ENCODE results near the gene RGL1.

The RGL1 gene

GRCh38 chr1:183821889-183822611 lies 17.1 kb downstream of the RGL1 start:
- no peak for DNase-seq (ENCODE audit: low read depth, low spot score)

DNA sequence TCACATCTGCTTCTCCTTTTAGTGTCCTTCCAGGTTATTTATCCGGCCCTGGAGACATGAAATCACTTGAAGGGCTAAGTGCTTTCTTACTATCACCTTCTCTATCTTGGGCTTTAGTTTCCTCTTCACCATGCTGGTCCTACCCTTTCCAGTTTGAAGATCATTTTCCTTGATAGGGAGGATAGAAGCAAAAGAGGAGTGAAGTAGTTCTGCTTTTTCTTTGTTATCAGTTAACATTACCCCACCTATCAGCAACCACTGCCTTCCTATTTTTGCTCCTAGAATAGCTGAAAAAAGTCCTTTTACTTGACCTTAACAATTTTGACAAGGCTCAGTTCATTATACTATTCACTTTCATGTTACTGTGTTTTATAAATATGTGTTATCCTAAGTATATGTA lies 19.4 kb downstream of the RGL1 start:
- DNase-seq (ENCODE audit: low read depth, low spot score) = no peak

DNA sequence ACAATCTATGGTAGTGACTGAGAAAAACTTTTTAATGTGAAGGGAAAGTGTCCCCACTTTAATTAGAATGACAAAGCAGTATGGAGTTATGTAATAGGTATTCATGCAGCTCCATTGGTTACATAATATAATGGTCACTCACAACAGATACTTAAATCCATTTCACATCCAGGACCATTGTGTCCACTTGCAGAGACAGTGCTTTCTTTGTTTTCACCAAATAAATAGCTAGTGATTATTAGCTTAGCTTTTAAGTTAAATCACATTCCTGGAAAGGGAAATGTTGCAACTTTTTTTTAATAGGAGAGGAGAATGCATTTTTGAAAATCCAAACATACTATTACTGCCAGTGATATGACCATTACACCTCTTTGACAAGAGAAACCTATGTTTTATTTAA lies 22.9 kb downstream of the RGL1 start:
- DNase-seq (ENCODE audit: low read depth, low spot score) = no peak

DNA sequence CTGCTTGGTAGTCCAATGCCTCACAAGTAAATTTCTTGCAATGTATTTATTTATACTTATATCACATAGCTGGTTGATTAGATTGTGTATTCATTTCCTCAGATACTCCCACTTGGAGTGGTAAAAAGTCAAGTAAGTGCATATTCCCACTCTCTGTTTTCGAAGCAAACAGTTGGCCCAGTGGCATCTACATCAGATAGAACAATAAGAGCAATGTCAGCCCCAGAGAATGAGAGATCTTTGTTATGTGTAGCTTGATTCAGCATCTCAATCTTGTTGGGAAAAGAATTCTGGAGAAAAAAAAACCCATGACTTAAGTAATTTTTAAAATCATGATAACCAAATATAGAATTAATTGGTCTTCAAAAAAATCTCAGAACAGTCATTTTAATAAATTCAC lies 25.5 kb downstream of the RGL1 start:
- DNase-seq (ENCODE audit: low read depth, low spot score) = no peak

DNA sequence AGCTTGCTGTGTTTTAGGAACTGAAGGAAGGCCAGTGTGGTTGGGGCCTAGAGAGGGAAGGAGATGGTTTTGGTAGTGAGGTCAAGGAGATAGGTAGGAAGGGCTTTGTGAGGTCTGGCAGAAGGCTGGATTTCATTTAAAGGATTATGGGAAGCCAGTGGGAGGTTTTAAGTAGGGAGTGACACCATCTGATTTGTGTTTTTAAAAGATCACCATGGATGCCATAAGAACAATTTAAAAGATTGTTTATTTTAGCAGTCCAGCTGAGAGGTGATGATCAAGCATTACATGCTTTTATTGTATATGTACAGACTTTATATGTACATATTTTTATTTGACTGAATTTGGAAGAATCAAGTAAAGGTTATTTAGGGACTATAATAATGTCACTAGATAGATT lies 26.4 kb downstream of the RGL1 start:
- DNase-seq (ENCODE audit: low read depth, low spot score) = no peak

- no peak for DNase-seq (ENCODE audit: low read depth, low spot score)
Observed at GRCh38 chr1:183832459-183832858, 27.5 kb downstream of the RGL1 start.

DNA sequence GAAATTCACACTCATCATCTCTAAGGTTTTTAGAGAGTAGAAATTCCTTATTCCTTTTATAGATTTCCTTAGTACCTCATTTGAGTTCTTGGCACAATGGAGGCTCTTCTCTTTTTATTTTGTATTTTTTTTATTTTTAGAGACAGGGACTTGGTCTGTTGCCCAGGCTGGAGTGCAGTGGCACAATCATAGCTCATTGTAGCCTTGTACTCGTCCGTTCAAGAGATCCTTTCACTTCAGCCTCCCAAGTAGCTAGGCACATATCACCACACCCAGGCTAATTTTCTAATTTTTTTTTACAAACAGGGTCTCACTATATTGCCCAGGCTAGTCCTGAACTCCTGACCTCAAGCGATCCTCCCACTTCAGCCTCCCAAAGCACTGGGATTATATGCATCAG lies 29.6 kb downstream of the RGL1 start:
- DNase-seq (ENCODE audit: low read depth, low spot score) = no peak

GRCh38 chr1:183836598-183836997 lies 31.7 kb downstream of the RGL1 start:
- DNase-seq (ENCODE audit: low read depth, low spot score) = no peak

GRCh38 chr1:183837062-183837461 lies 32.1 kb downstream of the RGL1 start:
- DNase-seq (ENCODE audit: low read depth, low spot score) = no peak

- no peak for DNase-seq (ENCODE audit: low read depth, low spot score)
Observed at GRCh38 chr1:183838221-183838620, 33.3 kb downstream of the RGL1 start.

- no peak for DNase-seq (ENCODE audit: low read depth, low spot score)
Observed at GRCh38 chr1:183840140-183840539, 35.2 kb downstream of the RGL1 start.

DNA sequence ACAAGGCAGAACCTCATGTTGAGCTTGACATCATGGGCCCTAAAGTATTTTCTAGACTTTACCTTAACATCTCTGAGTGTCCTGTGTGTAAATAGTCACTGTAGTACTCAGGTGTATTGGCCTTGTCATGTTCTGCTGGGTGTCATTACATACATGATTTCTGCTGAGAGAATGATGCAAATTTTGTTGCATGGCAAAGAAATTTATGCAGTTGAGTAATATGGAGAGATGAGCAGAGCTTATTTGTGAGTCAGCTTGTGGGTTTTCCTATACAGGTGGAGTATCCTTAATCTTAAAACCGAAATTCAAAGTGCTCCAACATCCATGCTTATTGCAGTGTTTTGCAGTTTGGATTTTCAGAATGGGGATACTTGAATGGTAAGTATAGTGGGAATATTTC lies 36.6 kb downstream of the RGL1 start:
- DNase-seq (ENCODE audit: low read depth, low spot score) = no peak

DNA sequence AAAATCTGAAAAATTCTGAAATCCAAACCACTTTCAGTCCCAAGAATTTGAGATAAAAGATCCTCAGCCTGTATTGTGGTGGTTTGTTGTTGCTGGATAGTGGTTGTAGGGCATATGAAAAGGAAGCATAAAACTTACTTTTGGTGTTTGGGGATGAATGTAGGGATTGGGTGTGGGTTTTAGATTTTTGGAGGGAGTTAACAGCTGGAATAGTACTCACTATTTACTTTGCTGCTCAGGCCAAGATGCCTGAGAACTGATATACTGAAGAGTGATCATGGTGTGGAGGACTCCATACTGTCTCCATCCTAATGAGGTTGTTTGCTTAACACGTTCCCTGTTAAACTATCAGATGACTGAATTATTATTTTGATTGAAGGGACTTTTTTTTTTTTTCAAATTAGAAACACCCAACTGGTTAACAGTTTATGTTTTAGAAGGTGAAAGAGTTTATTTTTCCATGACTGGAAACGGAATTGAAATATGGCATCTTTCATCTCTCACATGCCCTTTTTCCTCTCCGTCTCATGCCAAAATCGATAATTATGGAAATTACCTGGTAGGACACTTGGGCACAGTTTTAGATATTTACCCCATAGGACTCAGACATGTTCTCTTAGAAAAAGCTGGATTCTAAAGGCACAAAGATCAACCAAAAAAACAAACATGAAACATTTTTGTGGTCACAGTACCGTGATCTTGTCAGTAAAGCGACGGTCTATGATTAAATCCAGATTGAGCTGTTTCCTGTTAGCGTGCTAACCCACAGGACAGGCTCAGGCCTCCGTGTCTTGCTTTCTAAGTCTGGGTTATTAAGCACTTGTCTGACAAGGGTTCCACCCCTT lies 37.3 kb downstream of the RGL1 start:
- no peak for DNase-seq (ENCODE audit: low read depth, low spot score)

GRCh38 chr1:183842795-183843144 lies 37.9 kb downstream of the RGL1 start:
- DNase-seq (ENCODE audit: low read depth, low spot score) = no peak

DNA sequence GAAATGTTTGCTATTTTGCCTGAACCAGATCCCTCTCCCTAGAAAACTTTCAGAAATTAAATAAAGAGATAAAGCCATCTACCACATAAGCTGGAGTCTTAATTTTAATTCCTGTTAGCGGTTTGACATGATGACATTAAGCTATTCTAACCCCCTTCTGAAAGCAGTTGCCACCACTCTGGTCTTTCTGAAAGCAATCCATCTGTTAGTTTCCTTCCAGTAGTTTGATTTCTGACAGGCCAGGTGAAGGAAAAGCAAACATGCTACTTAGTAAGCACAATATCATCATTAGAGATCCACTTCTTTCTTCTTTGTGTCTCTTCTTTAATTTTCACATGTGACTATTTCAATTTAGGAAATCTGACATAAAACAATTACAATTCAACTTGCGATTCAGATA lies 39.9 kb downstream of the RGL1 start:
- no peak for DNase-seq (ENCODE audit: low read depth, low spot score)

DNA sequence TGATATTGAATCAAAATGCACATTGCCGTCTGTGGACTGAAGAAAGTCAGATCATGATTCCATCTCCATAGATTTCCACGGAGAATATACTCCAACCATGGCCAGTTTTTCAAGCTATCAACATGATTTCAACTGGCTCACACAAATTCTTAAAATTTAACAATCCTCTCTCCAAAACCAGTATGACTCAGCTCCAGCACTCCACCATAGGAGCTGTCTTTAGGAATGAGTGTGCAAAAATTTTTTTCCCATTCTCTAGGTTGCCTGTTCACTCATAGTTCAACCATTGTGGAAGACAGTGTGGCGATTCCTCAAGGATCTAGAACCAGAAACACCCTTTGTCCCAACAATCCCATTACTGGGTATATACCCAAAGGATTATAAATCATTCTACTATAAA lies 40.8 kb downstream of the RGL1 start:
- no peak for DNase-seq (ENCODE audit: low read depth, low spot score)

GRCh38 chr1:183847641-183848040 lies 42.7 kb downstream of the RGL1 start:
- DNase-seq (ENCODE audit: low read depth, low spot score) = no peak

DNA sequence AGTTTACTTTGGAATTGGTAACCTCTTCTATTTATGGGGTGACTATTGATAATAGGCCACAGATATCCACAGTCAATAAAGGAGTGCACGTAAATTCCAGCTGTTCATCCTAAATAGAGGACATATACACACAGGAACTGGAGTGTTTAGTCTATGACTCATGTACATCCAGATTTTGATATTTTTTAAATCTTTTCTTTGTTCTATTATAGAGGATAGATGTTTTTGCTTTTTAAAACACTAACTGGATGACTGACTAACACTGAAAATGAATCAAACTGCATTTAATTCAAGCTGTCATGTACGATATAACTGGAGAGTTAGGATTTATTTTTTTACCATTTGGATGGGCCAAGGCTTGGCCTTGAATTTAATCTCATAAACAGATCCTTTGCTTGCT lies 45.9 kb downstream of the RGL1 start:
- no peak for DNase-seq (ENCODE audit: low read depth, low spot score)

- no peak for DNase-seq (ENCODE audit: low read depth, low spot score)
Observed at GRCh38 chr1:183859119-183859518, 54.2 kb downstream of the RGL1 start.

- no peak for DNase-seq (ENCODE audit: low read depth, low spot score)
Observed at GRCh38 chr1:183859831-183860230, 54.9 kb downstream of the RGL1 start.

GRCh38 chr1:183862967-183863366 lies 58.0 kb downstream of the RGL1 start:
- DNase-seq (ENCODE audit: low read depth, low spot score) = no peak

DNA sequence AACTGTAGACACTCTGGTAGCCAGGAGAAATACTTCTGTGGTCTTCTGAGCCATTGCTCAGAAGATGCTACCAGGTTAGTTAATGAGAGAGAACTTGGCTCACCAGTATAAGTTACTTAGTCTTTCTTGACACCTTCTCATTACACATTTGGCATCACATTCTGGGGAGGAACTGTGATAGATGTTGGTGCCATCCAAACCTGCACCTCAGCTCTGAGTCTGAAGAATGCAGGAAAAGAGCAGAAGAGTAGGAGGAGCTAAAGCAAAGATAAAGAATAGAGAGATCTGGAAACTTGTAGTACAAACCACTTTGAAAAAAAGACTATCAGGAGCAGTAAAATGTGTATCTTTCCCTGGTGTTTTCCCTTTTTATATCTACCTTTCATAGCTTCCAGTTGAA lies 58.9 kb downstream of the RGL1 start:
- no peak for DNase-seq (ENCODE audit: low read depth, low spot score)

- no peak for DNase-seq (ENCODE audit: low read depth, low spot score)
Observed at GRCh38 chr1:183864611-183865010, 59.7 kb downstream of the RGL1 start.

Measured in iPS DF 19.7 (cell line).